ENCODE data around the gene ADARB2.

Gene ADARB2

DNA sequence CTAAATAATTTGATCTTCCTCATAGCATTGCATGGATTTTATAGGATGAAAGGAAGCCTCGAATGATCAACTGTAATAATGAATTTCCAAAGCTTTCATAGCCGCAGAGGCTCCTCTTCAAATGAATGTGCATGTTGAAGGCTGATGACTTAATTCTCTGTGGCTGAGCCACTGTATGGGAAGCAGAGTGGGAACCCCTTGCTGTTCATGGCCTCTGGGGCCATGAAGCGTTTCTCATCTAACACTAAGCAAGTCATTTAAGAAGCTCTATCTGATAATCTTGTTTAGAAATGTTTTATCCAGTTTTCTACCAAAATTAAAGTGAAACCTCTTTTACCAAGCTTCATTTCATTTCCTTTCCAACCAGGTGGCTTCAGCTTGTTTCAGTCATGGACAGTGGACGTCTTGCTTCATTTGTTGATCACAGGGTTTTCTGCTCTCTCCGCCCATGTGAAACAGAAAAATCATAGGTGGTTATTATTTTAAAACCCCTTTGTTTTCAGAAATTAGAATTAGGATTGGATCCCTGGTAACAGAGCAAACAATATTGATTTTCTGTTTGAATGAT is 10.3 kb upstream of the ADARB2 start:
- no peak overlapping the region for H2BK15ac ChIP-seq (ENCODE audit: low read length)
- no peak overlapping the region for H3K23ac ChIP-seq (ENCODE audit: low read depth, low read length, poor library complexity)
- H3K9ac ChIP-seq (ENCODE audit: low read depth, low read length, poor library complexity): no peak overlapping the region
- no peak overlapping the region for H3K18ac ChIP-seq (ENCODE audit: low read length)
- H4K91ac ChIP-seq (ENCODE audit: low read depth, low read length, poor library complexity): no peak overlapping the region
- no peaks in the 10 kb centered on the region for H3K4me1 ChIP-seq (ENCODE audit: control insufficient read depth in 2 of 2, insufficient read depth in 1 of 2, low read depth in 1 of 2, low read length in 2 of 2)
- no peak overlapping the region for H2BK5ac ChIP-seq (ENCODE audit: low read length)
- no peaks in the 10 kb centered on the region for H3K79me1 ChIP-seq (ENCODE audit: low read depth, low read length)
- DNase-seq (ENCODE audit: low spot score): no peak
- H3K4me3 ChIP-seq (ENCODE audit: low read length in 2 of 2): no peak overlapping the region
- H2AK5ac ChIP-seq (ENCODE audit: low read depth, low read length): no peak overlapping the region
- no peak overlapping the region for H3K4me2 ChIP-seq (ENCODE audit: insufficient read depth, low read length, poor library complexity, severe bottlenecking)
- no CpG with 5 or more reads among the region's 5 CpGs for WGBS, 2 donors (ENCODE audit: extremely low coverage in 2 of 2, insufficient read length in 2 of 2, insufficient replicate concordance in 1 of 2)
- no peak overlapping the region for H2AFZ ChIP-seq (ENCODE audit: low read length)
- peaks cover 0 to 9% of the 10 kb centered on the region in 2 donors for H3K9me3 ChIP-seq (replicated peaks in 1 of 2; ENCODE audit: control insufficient read depth in 2 of 2, insufficient read depth in 1 of 2, low read depth in 1 of 2, low read length in 2 of 2)
- no peak overlapping the region for H2BK120ac ChIP-seq (ENCODE audit: low read depth, low read length)
- no peak overlapping the region for H3K27ac ChIP-seq (replicated peaks; ENCODE audit: low read length)
- no peak overlapping the region for H4K8ac ChIP-seq (ENCODE audit: low read depth, low read length)
- H3K36me3 ChIP-seq (replicated peaks in 1 of 2; ENCODE audit: control insufficient read depth in 2 of 2, insufficient read depth in 2 of 2, low read length in 2 of 2): no peaks in the 10 kb centered on the region
- no peak overlapping the region for H3K4ac ChIP-seq (ENCODE audit: low read length)
- H2BK12ac ChIP-seq (ENCODE audit: low read length): no peak overlapping the region
- H3K14ac ChIP-seq (ENCODE audit: low read length): no peak overlapping the region
- H3K27me3 ChIP-seq (ENCODE audit: control insufficient read depth in 3 of 3, insufficient read depth in 3 of 3, low read depth in 1 of 3, low read length in 3 of 3): peaks cover 0 to 3% (median 0%) of the 10 kb centered on the region in 3 experiments

DNA sequence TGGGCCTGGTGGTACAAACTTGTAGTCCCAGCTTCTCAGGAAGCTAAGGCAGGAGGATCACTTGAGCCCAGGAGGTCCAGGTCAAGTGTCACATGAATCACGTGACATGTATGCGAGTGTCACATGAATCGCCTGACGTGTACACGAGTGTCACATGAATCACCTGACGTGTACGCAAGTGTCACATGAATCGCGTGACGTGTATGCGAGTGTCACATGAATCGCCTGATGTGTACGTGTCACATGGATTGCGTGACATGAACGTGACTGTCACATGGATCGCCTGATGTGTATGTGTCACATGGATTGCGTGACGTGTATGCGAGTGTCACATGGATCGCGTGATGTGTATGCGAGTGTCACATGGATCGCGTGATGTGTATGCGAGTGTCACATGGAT is 9.5 kb upstream of the ADARB2 start:
- H3K4me3 ChIP-seq (ENCODE audit: low read length in 2 of 2): peak overlapping the region in 1 of 2 donors; percentile 51
- no peaks in the 10 kb centered on the region for H3K4me1 ChIP-seq (ENCODE audit: control insufficient read depth in 2 of 2, insufficient read depth in 1 of 2, low read depth in 1 of 2, low read length in 2 of 2)
- H2AK5ac ChIP-seq (ENCODE audit: low read depth, low read length): no peak overlapping the region
- no CpG with 5 or more reads among the region's 25 CpGs for WGBS, 2 donors (ENCODE audit: extremely low coverage in 2 of 2, insufficient read length in 2 of 2, insufficient replicate concordance in 1 of 2)
- H4K91ac ChIP-seq (ENCODE audit: low read depth, low read length, poor library complexity): no peak overlapping the region
- no peak overlapping the region for H3K4me2 ChIP-seq (ENCODE audit: insufficient read depth, low read length, poor library complexity, severe bottlenecking)
- no peak overlapping the region for H4K8ac ChIP-seq (ENCODE audit: low read depth, low read length)
- no peaks in the 10 kb centered on the region for H3K79me1 ChIP-seq (ENCODE audit: low read depth, low read length)
- no peak overlapping the region for H3K18ac ChIP-seq (ENCODE audit: low read length)
- H3K27ac ChIP-seq (replicated peaks; ENCODE audit: low read length): no peak overlapping the region
- no peak for DNase-seq (ENCODE audit: low spot score)
- peak overlapping the region; percentile 64 for H3K9ac ChIP-seq (ENCODE audit: low read depth, low read length, poor library complexity)
- H2BK5ac ChIP-seq (ENCODE audit: low read length): no peak overlapping the region
- no peak overlapping the region for H2BK120ac ChIP-seq (ENCODE audit: low read depth, low read length)
- H3K14ac ChIP-seq (ENCODE audit: low read length): no peak overlapping the region
- H3K23ac ChIP-seq (ENCODE audit: low read depth, low read length, poor library complexity): peak overlapping the region; percentile 12
- H3K4ac ChIP-seq (ENCODE audit: low read length): no peak overlapping the region
- no peak overlapping the region for H2BK15ac ChIP-seq (ENCODE audit: low read length)
- H3K9me3 ChIP-seq (replicated peaks in 1 of 2; ENCODE audit: control insufficient read depth in 2 of 2, insufficient read depth in 1 of 2, low read depth in 1 of 2, low read length in 2 of 2): peaks cover 0 to 4% of the 10 kb centered on the region in 2 donors
- no peak overlapping the region for H2AFZ ChIP-seq (ENCODE audit: low read length)
- H3K27me3 ChIP-seq (ENCODE audit: control insufficient read depth in 3 of 3, insufficient read depth in 3 of 3, low read depth in 1 of 3, low read length in 3 of 3): peaks cover 0 to 3% (median 0%) of the 10 kb centered on the region in 3 experiments
- H3K36me3 ChIP-seq (replicated peaks in 1 of 2; ENCODE audit: control insufficient read depth in 2 of 2, insufficient read depth in 2 of 2, low read length in 2 of 2): no peaks in the 10 kb centered on the region
- H2BK12ac ChIP-seq (ENCODE audit: low read length): no peak overlapping the region

DNA sequence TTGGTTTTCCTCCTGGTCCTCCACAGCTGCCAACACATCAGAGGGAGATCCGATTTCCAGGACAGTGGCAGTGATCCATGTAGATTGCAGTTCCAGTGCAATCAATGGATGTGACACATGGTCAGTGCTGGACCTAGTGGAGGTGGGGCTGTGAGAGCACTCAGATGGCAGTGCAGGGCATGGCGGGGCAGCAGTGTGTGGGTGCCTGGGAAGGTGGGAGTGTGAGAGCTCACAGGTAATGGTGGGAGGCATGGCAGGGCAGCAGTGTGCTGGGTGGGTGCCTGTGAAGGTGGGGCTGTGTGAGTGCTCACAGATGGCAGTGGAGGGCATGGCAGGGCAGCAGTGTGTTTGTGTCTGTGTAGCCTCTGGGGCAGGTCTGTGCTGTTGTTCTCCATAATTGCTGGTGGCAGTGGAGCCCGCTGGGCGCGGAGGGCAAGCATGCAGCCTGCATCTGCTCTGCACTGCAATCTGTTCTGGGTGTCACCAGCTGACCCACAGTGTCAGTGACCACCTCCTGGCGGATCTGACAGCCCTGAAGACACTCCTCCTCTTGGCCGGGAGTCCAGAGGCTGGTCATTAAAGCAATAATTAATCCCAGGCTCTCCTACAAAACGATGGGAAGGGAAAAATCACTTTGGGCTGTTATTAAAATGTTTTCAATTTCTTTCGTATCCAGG is 8.6 kb upstream of the ADARB2 start:
- H3K4me2 ChIP-seq (ENCODE audit: insufficient read depth, low read length, poor library complexity, severe bottlenecking): no peak overlapping the region
- H4K8ac ChIP-seq (ENCODE audit: low read depth, low read length): no peak overlapping the region
- peaks cover 0 to 5% (median 0%) of the 10 kb centered on the region in 3 experiments for H3K27me3 ChIP-seq (ENCODE audit: control insufficient read depth in 3 of 3, insufficient read depth in 3 of 3, low read depth in 1 of 3, low read length in 3 of 3)
- H3K27ac ChIP-seq (replicated peaks; ENCODE audit: low read length): no peak overlapping the region
- no peak overlapping the region for H2BK12ac ChIP-seq (ENCODE audit: low read length)
- H2AFZ ChIP-seq (ENCODE audit: low read length): no peak overlapping the region
- peak overlapping the region; percentile 53 for H3K9ac ChIP-seq (ENCODE audit: low read depth, low read length, poor library complexity)
- H3K36me3 ChIP-seq (replicated peaks in 1 of 2; ENCODE audit: control insufficient read depth in 2 of 2, insufficient read depth in 2 of 2, low read length in 2 of 2): no peaks in the 10 kb centered on the region
- H3K18ac ChIP-seq (ENCODE audit: low read length): peak overlapping the region; percentile 73
- DNase-seq (ENCODE audit: low spot score): no peak
- no CpG with 5 or more reads among the region's 9 CpGs for WGBS, 2 donors (ENCODE audit: extremely low coverage in 2 of 2, insufficient read length in 2 of 2, insufficient replicate concordance in 1 of 2)
- H2AK5ac ChIP-seq (ENCODE audit: low read depth, low read length): no peak overlapping the region
- H3K79me1 ChIP-seq (ENCODE audit: low read depth, low read length): no peaks in the 10 kb centered on the region
- H4K91ac ChIP-seq (ENCODE audit: low read depth, low read length, poor library complexity): no peak overlapping the region
- H2BK5ac ChIP-seq (ENCODE audit: low read length): no peak overlapping the region
- H3K4ac ChIP-seq (ENCODE audit: low read length): peak overlapping the region; percentile 8
- H3K4me1 ChIP-seq (ENCODE audit: control insufficient read depth in 2 of 2, insufficient read depth in 1 of 2, low read depth in 1 of 2, low read length in 2 of 2): no peaks in the 10 kb centered on the region
- no peak overlapping the region for H2BK120ac ChIP-seq (ENCODE audit: low read depth, low read length)
- H3K23ac ChIP-seq (ENCODE audit: low read depth, low read length, poor library complexity): no peak overlapping the region
- H3K4me3 ChIP-seq (ENCODE audit: low read length in 2 of 2): no peak overlapping the region
- no peak overlapping the region for H2BK15ac ChIP-seq (ENCODE audit: low read length)
- peaks cover 0 to 4% of the 10 kb centered on the region in 2 donors for H3K9me3 ChIP-seq (replicated peaks in 1 of 2; ENCODE audit: control insufficient read depth in 2 of 2, insufficient read depth in 1 of 2, low read depth in 1 of 2, low read length in 2 of 2)
- H3K14ac ChIP-seq (ENCODE audit: low read length): peak overlapping the region; percentile 91

DNA sequence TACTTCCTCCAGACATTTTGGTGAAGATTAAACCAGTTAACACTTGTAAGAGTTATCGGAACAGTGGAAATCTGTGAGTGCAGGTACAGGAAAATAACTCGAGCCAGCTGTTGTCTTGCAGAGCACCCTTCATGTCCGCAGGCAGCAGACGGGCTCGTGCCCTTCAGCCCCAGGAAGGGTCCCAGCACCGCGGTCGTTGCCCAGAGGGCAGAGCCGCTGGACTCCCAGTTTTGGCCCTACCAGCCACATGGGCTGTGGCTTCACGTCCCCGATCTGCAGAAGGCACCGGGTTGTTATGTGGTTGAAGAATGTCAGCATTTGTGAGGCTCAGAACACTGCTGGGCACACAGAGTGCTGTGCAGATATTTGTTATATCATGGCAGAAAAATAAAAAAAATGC is 7.2 kb upstream of the ADARB2 start:
- H2BK5ac ChIP-seq (ENCODE audit: low read length): no peak overlapping the region
- peaks cover 0 to 18% (median 5%) of the 10 kb centered on the region in 3 experiments for H3K27me3 ChIP-seq (ENCODE audit: control insufficient read depth in 3 of 3, insufficient read depth in 3 of 3, low read depth in 1 of 3, low read length in 3 of 3)
- no peak overlapping the region for H4K91ac ChIP-seq (ENCODE audit: low read depth, low read length, poor library complexity)
- H3K4me3 ChIP-seq (ENCODE audit: low read length in 2 of 2): no peak overlapping the region
- DNase-seq (ENCODE audit: low spot score): no peak
- H3K18ac ChIP-seq (ENCODE audit: low read length): no peak overlapping the region
- no peak overlapping the region for H3K9ac ChIP-seq (ENCODE audit: low read depth, low read length, poor library complexity)
- H2BK15ac ChIP-seq (ENCODE audit: low read length): no peak overlapping the region
- no peak overlapping the region for H2BK120ac ChIP-seq (ENCODE audit: low read depth, low read length)
- H3K23ac ChIP-seq (ENCODE audit: low read depth, low read length, poor library complexity): no peak overlapping the region
- no CpG with 5 or more reads among the region's 12 CpGs for WGBS, 2 donors (ENCODE audit: extremely low coverage in 2 of 2, insufficient read length in 2 of 2, insufficient replicate concordance in 1 of 2)
- no peak overlapping the region for H3K4ac ChIP-seq (ENCODE audit: low read length)
- no peaks in the 10 kb centered on the region for H3K36me3 ChIP-seq (replicated peaks in 1 of 2; ENCODE audit: control insufficient read depth in 2 of 2, insufficient read depth in 2 of 2, low read length in 2 of 2)
- H3K4me2 ChIP-seq (ENCODE audit: insufficient read depth, low read length, poor library complexity, severe bottlenecking): no peak overlapping the region
- H4K8ac ChIP-seq (ENCODE audit: low read depth, low read length): no peak overlapping the region
- H3K27ac ChIP-seq (replicated peaks; ENCODE audit: low read length): no peak overlapping the region
- no peak overlapping the region for H2BK12ac ChIP-seq (ENCODE audit: low read length)
- no peak overlapping the region for H3K14ac ChIP-seq (ENCODE audit: low read length)
- H2AK5ac ChIP-seq (ENCODE audit: low read depth, low read length): no peak overlapping the region
- H2AFZ ChIP-seq (ENCODE audit: low read length): no peak overlapping the region
- H3K9me3 ChIP-seq (replicated peaks in 1 of 2; ENCODE audit: control insufficient read depth in 2 of 2, insufficient read depth in 1 of 2, low read depth in 1 of 2, low read length in 2 of 2): peaks cover 0 to 4% of the 10 kb centered on the region in 2 donors
- H3K79me1 ChIP-seq (ENCODE audit: low read depth, low read length): no peaks in the 10 kb centered on the region
- H3K4me1 ChIP-seq (ENCODE audit: control insufficient read depth in 2 of 2, insufficient read depth in 1 of 2, low read depth in 1 of 2, low read length in 2 of 2): peaks cover 0 to 7% of the 10 kb centered on the region in 2 donors
